ELF-1 (cell line): ENCODE results near the gene SLC25A25.
"Not testable (repeated sequence)": the region's sequence is repeated elsewhere in the genome, so short reads cannot be mapped to it uniquely, and the experiment has no call there.

Source experiments
- DNase-seq: peaks from one replicate; pipeline ENCODE4 v3.0.0-alpha.2; 2016; ENCODE audit warnings: low read depth, low spot score

SLC25A25 gene

DNA sequence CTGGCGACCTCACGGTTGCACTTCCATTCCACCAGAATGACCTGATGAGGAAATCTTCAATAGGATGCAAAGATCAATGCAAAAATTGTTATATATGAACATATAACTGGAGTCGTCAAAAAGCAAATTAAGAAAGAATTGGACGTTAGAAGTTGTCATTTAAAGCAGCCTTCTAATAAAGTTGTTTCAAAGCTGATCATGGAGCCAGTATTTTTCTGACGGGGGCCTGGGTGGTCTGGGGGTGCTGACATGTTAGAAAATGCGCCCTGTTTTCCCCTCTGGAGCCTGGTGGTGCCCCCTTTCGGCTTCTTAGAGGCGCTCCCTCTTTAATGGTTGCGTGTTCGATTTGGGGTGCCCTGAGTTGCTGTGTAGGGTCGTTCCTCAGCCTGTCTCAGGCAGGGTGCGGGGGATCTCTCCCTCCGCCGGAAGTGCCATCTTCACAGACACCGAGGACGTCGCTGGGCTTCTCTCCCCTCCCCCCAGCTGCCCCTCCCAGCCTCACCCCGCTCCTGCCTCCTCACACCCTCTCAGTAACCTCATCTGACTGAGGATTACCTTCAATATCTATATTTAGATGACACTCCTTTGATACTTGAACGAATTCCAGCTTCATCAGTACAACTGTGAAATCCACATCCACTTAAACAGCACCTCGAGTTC lies 41.1 kb downstream of the SLC25A25 start:
- DNase-seq: no peak

DNA sequence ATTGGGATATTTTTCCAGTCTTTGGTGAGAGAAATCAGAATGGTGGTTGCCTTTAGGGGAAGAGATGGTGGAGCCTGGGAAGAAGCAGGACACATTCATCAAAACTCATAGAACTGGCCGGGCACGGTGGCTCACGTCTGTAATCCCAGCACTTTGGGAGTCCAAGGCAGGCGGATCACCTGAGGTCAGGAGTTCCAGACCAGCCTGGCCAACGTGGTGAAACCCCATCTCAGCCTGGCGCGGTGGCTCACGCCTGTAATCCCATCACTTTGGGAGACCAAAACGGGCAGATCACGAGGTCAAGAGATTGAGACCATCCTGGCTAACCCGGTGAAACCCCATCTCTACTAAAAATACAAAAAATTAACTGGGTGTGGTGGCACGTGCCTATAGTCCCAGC lies 43.7 kb downstream of the SLC25A25 start:
- not testable (repeated sequence) for DNase-seq

DNA sequence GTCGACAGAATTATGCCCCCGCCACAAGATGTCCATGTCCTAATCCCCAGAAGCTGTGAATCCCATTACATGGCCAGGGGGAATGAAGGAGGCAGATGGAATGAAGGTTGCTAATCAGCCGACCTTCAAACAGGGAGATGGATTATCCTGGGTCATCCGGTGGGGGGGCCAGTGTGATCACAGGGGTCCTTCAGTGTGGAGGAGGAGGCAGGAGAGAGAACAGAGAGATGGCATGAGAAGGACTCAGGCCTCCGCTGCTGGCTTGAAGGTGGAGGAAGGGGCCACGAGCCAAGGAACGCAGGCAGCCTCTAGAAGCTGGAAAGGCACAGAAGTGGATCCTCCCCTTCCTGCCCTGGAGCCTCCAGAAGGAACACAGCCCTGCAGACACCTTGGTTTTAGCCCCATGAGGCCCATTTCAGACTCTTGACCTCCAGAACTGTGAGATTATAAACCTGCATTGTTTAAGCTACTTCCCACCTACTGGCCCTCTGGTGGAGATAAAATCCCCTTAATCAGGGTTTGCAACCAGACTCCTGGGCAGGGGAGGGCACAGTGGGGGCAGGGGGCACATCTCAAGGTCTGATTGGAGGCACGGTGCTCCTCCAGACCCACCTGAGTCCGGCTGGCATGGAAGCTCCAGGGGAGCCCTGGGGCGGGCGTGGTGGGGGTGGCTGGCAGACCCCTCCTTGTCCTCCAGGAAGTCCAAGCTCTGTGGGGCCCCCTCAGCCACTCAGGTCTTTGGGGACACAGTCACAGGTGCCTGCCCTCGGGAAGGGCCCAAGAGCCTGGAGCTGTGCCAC lies 45.7 kb downstream of the SLC25A25 start:
- no peak for DNase-seq

DNA sequence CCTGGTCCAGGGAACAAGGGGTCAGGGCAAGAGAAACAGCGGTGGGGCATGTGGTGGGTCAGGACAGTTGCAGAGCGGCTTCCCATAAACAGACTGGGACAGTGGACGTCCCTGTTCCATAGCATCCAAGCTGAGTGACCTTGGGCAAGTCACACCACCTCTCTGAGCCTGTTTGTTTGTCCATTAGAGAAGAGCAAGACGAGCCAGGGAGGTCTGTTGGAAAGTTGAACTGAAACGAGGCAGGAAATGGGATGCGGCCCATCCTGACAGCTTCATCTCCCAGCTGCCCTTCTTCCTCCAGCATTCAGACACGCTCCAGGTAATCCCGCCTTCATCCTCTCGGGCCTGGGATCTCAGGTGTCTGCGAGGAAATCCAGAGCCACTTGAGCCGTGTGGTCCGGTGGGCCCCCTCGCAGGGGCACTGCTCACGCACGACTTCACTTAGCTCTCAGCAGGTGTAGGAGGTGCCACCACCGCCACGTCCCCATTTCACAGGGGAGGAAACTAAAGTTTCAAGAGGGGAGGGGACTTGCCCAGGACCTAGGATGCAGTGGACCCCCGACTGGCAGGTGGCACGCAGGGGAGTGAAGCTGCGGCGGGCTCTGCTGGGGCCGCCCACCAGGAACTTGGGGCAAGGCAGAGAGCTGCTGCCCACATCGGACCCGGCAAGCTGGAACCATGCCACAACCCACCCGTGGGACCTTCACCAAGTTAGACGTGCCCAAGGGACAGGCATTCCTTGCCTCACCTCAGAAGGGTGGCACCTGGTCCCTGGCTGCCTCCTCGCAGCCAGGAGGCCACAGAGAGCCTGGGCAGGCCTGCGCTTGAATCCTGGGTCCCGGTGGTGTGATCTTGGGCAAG lies 46.5 kb downstream of the SLC25A25 start:
- DNase-seq: no peak

DNA sequence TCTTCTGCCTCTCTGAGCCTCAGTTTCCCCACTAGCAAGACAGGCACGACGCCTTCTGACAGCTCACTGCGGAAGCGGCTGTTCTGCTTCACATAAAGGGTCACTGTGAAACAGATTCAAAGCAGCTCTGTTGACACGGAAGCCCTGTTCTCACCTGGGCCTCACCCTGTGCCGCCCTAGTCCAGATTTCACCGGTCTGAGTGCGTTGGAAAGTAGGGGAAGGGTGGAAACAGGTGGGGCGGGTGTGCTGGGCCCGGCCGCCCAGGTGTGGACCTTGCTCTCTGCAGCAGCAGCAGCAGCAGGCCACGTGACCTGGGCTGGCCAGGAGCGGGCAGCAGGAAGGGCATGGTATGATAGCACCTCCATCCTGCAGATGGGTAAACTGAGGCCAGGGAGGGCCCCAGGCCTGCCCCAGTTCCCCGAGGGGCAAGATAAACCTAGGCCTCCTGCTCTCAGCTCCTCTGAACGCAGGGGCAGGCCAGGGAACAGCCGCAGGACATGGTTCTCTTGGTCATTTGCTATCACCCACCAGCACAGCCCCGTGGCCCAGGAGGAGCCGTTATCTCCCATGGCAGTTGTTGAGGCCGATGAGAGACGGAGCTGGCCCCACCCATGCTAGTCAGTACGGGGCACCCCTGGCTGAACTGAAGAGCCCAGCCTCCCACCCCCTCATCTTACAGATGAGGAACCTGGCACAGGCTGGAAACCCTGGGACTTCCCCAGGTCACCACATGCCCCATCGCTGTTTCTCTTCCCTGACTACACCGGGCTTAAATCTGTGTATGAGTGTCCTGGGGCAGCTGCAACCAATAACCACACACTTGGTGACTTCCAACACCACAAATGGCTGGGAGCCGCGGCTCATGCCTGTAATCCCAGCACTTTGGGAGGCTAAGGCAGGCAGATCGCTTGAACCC lies 47.4 kb downstream of the SLC25A25 start:
- no peak for DNase-seq

DNA sequence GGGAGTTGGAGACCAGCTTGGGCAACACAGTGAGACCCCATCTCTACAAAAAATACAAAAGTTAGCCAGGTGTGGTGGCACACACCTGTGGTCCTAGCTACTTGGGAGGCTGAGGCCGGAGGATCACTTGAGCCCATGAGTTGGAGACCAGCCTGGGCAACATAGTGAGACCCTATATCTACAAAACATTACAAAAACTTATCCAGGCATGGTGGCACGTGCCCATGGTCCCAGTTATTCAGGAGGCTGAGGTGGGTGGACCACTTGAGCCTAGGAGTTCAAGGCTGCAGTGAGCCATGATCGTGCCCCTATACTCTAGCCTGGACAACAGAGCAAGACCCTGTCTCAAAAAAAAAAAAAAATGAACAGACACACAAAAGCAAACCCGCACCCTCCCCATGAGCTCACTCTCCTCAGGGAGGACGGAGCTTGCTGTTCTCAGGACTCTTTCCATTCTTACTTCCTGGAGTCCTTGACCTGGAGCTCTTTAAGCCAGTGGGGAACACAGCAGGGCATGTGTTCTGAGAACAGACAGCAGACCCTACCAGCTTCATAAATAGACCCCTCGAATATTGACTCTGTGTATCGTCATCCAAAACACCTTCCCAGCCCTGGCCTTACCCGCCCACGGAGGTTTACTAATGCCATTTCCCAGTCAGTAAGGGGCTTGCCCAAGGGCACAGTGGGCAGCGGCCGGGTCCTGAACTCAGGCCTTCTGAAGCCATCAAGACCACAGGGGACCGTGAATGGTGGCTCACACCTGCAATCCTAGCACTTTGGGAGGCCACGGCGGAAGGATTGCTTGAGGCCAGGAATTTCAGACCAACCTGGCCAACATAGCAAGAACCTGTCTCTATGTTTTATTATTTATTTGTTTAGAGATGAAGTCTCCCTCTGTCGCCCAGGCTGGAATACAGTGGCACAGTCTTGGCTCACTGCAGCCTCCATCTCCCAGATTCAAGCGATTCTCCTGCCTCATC lies 48.4 kb downstream of the SLC25A25 start:
- no peak for DNase-seq

DNA sequence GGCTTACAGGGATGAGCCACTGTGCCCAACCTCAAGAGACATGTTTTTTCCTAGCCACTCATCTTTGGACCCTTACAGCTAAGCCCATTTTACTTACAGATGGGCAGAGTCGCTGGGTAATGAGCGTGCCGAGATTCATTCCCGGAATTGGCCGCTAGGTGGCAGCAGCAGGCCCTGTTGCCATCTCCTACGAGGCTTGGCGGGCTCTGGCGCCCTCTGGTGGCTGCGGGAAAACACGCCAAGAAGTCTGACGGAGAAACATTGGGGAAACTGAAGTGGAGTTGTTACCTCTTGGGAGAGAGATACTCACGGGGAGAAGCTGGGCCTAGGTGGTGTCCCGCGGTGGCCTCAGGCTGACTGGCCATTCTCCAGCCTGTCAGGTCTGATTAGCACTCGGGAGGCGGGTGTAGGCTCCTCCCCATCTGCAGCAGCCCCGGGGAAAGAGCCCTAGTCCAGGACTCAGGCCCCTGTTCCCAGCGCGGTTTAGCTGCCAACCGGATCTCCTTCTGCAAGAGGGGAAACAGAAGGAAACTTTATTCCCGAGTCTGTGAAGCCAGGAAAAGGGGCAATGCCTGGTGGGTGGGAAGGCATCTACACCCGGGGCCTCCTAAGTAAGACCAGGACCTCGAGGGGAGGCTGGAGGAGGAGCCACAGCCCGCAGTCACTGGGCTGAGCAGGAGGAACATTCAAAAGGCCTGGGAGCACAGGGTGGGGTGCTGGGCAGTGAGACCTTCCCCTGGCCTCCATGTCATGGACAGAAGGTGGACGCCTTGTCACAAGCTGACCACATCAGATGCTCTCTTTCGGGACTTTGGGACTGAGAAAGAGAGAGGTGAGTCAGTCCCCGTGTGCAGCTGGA lies 49.8 kb downstream of the SLC25A25 start:
- peak; percentile 99 for DNase-seq

DNA sequence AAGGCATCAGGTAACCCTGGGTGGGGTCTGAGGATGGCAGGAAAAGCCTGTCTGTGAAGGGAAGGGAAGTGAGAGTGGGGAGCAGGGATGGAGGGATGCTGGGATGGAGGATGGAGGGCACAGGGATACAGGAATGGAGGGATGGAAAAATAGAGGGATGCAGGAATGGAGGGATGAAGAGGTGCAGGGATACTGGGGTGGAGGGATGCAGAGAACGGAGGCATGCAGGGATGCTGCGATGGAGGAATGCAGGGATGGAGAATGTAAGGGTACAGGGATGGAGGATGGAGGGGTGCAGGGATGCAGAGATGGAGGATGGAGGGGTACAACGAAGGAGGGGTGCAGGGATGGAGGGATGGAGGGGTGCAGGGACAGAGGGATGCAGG lies 50.4 kb downstream of the SLC25A25 start:
- DNase-seq: no peak

DNA sequence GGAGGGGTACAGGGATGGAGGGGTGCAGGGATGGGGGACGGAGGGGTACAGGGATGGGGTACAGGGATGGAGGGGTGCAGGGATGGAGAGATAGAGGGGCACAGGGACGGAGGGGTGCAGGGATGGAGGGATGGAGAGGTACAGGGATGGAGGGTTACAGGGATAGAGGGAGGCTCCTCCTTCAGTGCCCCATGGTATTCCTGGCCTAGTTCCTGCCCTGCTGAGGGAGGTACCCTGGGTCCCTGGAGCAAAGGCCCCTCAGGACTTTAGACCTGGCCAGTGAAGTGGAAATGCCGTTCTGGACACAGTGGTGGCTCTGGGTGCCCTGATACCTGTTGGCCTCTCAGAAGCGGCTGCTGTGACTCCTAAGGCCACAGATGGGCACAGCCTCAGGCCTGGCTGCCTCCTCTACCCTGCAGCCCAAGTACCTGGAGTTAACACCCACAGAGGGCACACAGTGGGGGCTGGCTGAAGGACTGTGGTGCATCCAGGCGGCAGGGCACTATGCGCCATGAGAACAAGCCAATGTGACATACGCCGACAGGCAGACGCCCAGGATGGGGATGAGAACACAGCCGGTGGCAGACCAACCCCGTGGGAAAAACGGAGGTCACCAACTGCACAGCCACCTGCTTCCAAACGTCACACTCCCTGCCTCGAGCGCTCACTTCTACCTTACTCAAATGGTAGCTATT lies 51.1 kb downstream of the SLC25A25 start:
- DNase-seq: no peak

DNA sequence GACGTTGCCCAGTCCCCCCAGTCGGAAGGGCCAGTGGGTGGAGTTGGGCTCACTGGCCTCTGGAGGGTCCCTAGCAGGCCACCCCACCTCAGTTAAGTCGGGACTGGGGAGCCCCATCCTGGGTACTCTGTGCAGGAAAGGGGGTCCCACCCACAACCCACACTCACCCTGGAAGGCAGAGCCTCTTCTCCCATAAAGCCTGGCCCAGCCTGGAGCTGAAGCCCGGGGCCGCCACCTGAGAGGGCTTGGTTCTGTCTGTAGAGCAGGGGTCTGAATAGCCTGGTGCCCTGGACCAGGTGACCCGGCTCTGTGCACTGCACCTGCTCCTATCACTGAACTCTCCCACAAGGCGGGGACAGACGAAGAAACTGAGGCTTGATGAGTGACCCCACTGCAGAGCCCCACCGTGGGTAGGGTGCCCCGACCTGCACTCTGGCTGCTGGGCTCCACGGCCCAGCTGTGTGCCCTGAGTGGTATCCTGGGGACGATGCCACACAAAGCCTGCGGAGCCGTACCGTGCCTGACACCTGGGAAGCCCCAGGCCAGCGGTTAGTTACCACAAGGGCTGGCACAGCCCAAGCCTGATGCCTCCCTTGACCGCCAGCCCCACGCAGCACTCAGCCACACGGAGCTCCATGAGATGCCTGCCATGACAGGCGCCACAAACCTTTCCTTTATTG lies 52.2 kb downstream of the SLC25A25 start:
- no peak for DNase-seq

DNA sequence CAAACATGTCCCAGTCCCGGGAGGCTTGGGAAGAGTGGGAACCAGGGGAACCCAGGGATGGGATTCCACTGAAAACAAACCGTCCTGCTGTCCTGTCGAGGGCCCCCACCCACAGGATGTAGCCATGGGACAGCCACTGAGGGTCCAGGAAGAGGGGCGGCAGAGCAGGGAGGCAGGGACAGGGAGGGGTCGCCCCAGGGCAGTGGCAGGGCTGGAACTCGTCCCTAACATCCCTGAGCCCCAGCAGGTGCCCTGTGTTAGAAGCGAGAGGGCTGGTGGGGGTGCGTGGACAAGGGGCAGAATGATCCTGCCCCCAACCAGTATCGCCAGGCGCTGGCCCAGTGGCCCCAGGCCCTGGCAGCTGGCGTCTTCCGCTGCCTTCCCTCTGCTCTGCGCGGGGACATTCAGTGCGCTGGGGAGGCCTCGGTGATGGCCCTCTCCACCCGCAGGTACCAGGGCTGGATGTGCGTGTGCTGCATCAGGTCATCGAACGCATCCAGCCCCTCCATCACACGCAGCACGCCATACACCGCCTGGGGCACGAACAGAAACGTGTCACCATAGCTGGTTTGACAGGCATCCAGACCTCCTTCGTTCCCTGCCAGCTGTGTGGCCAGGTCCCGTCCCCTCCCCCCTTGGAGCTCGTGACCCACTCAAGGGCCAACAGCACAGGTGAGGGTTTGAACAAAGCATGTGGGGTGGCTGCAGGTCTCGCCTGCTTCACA lies 52.9 kb downstream of the SLC25A25 start:
- DNase-seq: no peak

DNA sequence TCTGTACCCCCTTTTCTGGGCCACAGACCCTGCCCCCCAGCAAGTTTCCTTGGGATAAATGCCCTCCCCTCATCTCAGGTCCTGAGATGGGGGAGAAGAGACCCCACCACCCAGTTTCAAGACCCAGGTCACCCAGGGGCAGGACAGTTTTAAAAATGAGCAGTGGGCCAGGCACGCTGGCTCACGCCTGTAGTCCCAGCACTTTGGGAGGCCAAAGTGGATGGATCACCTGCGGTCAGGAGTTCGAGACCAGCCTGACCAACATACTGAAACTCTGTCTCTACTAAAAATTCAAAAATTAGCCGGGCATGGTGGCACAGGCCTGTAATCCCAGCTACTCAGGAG lies 53.4 kb downstream of the SLC25A25 start:
- no peak for DNase-seq

DNA sequence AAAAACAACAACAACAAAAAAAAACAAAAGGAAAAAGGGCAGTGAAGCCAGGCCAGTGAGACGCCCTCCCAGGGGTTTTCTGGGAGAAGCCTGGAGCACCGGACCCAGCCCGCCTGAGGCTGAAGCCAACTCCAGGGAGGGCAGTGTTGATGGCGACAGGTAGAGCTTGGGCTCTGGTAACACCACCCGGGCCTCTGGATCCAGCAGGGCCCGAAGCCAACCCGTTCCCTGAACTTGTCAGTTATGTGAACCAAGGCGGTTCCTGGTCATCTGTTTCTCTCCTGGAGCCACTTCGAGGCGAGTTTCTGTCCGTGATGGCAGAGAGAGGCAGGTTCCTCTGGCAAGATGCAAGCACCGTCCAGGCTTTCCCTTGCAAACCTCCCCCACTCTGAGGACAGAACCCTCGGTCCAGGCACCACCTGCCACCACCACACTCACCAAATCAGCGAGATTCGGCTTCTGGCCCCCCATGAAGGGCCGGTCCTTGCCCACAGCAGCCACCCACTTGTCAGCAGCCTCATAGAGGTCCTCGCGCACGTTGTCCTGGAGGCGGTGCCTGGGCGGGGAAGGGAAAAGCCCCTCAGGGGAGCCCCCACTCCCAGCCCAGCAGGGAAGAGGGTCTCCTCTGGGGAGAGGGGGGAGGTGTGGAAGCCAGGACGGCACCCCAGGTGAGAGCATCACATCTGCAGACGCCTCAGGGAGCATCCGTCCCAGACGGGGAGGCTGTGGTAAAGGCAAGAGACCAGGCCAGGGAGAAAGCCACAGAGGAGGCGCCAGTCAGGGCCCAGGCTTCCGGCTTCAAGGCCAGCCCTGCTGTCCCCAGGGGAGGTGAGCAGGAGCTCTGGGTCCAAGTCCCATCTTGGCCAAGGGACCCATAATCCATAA lies 54.1 kb downstream of the SLC25A25 start:
- DNase-seq: no peak

DNA sequence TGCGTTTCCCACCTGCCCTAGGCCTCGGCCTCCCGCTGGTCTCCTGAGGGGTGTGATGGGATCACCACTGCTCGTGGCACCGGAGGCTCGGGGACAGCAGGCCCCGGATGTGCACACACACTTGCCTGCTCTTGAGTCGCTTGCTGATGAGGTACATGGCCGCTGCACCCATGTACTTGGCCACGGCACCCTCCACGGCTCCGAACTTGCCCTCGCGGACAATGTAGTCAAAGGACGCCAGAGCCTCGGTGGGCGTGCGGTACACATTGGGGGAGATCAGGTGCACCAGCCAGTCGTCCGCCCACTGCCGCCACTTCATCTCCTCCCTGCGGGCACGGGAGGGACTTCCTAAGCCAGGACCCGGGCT lies 54.8 kb downstream of the SLC25A25 start:
- DNase-seq: no peak

DNA sequence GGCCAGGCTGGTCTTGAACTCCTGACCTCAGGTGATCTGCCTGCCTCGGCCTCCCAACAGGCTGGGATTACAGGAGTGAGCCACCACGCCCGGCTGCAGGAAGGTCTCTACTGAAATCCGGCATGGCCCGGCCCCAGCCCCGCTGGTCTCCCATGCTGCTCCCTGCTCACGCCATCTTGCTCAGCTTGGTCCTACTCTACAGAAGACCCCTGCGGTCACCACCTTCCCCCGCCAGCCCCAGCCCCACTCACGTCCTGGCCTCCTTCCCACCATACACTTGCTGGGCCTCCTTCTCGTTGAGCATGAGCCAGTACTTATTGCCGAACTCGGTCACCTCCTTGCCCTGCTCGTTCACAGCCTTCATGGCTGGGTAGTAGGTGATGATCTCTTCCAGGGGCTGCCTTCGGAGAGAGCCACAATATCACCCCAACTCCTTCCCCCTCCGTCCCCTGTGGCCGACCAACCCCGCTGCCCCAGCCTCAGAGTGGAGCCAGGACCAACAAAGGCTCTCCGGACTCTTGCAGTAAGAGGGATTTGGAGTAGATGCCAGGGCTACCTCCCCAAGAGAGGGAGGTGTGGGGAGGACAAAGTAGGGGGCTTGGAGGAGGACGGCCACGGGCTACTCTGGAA lies 55.5 kb downstream of the SLC25A25 start:
- no peak for DNase-seq

DNA sequence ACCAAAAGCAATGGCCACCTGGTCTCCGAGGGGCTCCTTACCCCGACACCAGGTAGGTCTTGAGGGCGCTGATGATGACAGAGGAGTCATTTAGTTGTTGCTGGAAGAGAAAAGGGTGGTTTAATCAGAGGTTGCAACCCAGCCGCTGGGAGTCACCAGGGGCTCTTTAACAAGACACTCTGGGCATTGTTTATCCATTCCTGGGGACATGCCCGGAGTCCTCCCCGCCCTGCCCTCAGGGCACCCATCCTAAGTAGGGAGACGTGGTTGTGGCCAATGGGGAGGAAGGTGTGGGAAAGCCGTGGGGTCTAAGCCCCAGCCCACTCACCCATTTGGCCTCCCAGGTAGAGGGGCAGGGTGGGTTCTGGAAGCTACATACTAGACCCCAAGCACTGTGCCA lies 56.4 kb downstream of the SLC25A25 start:
- DNase-seq: no peak
